HCT116 (cell line): ENCODE measurements around the gene PHF1.

Experiments used
- EGR1 ChIP-seq: IDR thresholded peaks from 2 replicates; pipeline ENCODE4 v1.6.1; 2012; ENCODE audit warnings: low read depth
- EZH2 ChIP-seq: fragments of 200-600 bp; sonication (generic); IDR thresholded peaks from 2 replicates; pipeline ENCODE4 v1.6.1; 2017; ENCODE audit warnings: antibody characterized with exemption, mixed run types
- EZH2phosphoT487 ChIP-seq: fragments of 200-600 bp; IDR thresholded peaks from 2 replicates; pipeline ENCODE4 v1.6.1; 2018; ENCODE audit warnings: antibody characterized with exemption, borderline replicate concordance
- JUND ChIP-seq: IDR thresholded peaks from 2 replicates; pipeline ENCODE4 v1.6.1; 2012
- POLR2A ChIP-seq: IDR thresholded peaks from 2 replicates; pipeline ENCODE4 v1.7.0; 2011; ENCODE audit warnings: borderline replicate concordance; ENCODE audit not compliant: insufficient read depth, insufficient read length; ENCODE audit errors: extremely low read depth
- POLR2AphosphoS5 ChIP-seq: IDR thresholded peaks from 2 replicates; pipeline ENCODE4 v1.6.1; 2011; ENCODE audit warnings: mild to moderate bottlenecking, low read depth, low read length, moderate library complexity
- TCF7L2 ChIP-seq: IDR thresholded peaks from 2 replicates; pipeline ENCODE4 v1.7.0; 2011; ENCODE audit warnings: borderline replicate concordance, inconsistent platforms; ENCODE audit not compliant: insufficient read depth, insufficient read length; ENCODE audit errors: extremely low read depth
- YY1 ChIP-seq: IDR thresholded peaks from 2 replicates; pipeline ENCODE4 v1.6.1; 2011; ENCODE audit warnings: low read length, low read depth, moderate library complexity, mild to moderate bottlenecking; ENCODE audit not compliant: insufficient replicate concordance; ENCODE audit errors: extremely low read depth
- ZNF274 ChIP-seq: fragments of 200-500 bp; sonication (Bioruptor generic); IDR thresholded peaks from 2 replicates; pipeline ENCODE4 v1.6.1; 2014; ENCODE audit warnings: mild to moderate bottlenecking, low read depth, low read length, inconsistent platforms
- TF ChIP-seq, protein P1 (sequence below), 3 experiments: fragments of 200-600 bp in 1 of 3; sonication (generic) in 1 of 3; IDR thresholded peaks in 2 of 3; conservative IDR thresholded peaks in 1 of 3; 2 replicates each; pipeline ENCODE4 v1.5.1; 2012 to 2017; ENCODE audit warnings: low read depth in 2 of 3, low read length in 2 of 3, antibody characterized with exemption in 1 of 3, borderline replicate concordance in 1 of 3, control low read depth in 1 of 3, mild to moderate bottlenecking in 1 of 3, mixed read lengths in 1 of 3, mixed run types in 1 of 3, moderate library complexity in 1 of 3; ENCODE audit not compliant: insufficient read depth in 1 of 3
- TF ChIP-seq, protein P2 (sequence below): IDR thresholded peaks from 2 replicates; pipeline ENCODE4 v1.6.1; 2012; ENCODE audit warnings: low read depth
- TF ChIP-seq, protein P3 (sequence below): IDR thresholded peaks from 2 replicates; pipeline ENCODE4 v1.6.1; 2011; ENCODE audit warnings: mild to moderate bottlenecking, low read length, moderate library complexity; ENCODE audit not compliant: insufficient replicate concordance; ENCODE audit errors: extremely low read depth
- TF ChIP-seq, protein P4 (sequence below): IDR thresholded peaks from 2 replicates; pipeline ENCODE4 v1.6.1; 2012

DNA sequence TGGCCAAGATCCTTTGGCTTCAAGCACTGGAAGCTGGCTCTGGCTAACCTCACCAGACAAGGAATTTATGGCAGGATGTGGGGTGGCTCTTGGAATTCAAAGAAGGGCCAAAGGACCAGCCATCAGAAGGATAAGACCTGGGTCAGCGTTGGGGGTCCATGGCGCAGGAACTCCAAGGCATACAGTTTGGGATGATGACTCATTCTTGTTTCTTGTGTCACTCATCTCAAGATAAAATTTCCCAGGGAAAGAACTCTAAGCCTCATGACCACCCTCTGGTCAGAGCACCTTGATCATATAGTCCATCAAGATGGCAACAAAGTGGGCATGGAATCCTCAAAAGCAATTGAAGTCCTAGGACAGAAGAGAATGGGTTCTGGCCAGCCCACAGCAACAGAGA, 48.4 kb downstream of the PHF1 start:
- no peak for TF ChIP-seq POLR2AphosphoS5
- TF ChIP-seq JUND = no peak
- TF ChIP-seq, protein P1, sequence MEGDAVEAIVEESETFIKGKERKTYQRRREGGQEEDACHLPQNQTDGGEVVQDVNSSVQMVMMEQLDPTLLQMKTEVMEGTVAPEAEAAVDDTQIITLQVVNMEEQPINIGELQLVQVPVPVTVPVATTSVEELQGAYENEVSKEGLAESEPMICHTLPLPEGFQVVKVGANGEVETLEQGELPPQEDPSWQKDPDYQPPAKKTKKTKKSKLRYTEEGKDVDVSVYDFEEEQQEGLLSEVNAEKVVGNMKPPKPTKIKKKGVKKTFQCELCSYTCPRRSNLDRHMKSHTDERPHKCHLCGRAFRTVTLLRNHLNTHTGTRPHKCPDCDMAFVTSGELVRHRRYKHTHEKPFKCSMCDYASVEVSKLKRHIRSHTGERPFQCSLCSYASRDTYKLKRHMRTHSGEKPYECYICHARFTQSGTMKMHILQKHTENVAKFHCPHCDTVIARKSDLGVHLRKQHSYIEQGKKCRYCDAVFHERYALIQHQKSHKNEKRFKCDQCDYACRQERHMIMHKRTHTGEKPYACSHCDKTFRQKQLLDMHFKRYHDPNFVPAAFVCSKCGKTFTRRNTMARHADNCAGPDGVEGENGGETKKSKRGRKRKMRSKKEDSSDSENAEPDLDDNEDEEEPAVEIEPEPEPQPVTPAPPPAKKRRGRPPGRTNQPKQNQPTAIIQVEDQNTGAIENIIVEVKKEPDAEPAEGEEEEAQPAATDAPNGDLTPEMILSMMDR (IDR thresholded peaks at IDR 0.05 in 2 of 3, conservative IDR thresholded peaks at IDR 0.05 in 1 of 3; ENCODE audit: borderline replicate concordance in 1 of 3, insufficient read depth in 1 of 3, low read depth in 2 of 3, low read length in 2 of 3) = no peak
- no peak for TF ChIP-seq YY1
- TF ChIP-seq ZNF274 = no peak
- TF ChIP-seq EGR1 = no peak
- TF ChIP-seq, protein P2, sequence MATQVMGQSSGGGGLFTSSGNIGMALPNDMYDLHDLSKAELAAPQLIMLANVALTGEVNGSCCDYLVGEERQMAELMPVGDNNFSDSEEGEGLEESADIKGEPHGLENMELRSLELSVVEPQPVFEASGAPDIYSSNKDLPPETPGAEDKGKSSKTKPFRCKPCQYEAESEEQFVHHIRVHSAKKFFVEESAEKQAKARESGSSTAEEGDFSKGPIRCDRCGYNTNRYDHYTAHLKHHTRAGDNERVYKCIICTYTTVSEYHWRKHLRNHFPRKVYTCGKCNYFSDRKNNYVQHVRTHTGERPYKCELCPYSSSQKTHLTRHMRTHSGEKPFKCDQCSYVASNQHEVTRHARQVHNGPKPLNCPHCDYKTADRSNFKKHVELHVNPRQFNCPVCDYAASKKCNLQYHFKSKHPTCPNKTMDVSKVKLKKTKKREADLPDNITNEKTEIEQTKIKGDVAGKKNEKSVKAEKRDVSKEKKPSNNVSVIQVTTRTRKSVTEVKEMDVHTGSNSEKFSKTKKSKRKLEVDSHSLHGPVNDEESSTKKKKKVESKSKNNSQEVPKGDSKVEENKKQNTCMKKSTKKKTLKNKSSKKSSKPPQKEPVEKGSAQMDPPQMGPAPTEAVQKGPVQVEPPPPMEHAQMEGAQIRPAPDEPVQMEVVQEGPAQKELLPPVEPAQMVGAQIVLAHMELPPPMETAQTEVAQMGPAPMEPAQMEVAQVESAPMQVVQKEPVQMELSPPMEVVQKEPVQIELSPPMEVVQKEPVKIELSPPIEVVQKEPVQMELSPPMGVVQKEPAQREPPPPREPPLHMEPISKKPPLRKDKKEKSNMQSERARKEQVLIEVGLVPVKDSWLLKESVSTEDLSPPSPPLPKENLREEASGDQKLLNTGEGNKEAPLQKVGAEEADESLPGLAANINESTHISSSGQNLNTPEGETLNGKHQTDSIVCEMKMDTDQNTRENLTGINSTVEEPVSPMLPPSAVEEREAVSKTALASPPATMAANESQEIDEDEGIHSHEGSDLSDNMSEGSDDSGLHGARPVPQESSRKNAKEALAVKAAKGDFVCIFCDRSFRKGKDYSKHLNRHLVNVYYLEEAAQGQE = no peak
- TF ChIP-seq TCF7L2 = no peak
- TF ChIP-seq, protein P3, sequence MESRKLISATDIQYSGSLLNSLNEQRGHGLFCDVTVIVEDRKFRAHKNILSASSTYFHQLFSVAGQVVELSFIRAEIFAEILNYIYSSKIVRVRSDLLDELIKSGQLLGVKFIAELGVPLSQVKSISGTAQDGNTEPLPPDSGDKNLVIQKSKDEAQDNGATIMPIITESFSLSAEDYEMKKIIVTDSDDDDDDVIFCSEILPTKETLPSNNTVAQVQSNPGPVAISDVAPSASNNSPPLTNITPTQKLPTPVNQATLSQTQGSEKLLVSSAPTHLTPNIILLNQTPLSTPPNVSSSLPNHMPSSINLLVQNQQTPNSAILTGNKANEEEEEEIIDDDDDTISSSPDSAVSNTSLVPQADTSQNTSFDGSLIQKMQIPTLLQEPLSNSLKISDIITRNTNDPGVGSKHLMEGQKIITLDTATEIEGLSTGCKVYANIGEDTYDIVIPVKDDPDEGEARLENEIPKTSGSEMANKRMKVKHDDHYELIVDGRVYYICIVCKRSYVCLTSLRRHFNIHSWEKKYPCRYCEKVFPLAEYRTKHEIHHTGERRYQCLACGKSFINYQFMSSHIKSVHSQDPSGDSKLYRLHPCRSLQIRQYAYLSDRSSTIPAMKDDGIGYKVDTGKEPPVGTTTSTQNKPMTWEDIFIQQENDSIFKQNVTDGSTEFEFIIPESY = no peak
- no peak for TF ChIP-seq EZH2
- no peak for TF ChIP-seq EZH2phosphoT487
- no peak for TF ChIP-seq POLR2A
- TF ChIP-seq, protein P4, sequence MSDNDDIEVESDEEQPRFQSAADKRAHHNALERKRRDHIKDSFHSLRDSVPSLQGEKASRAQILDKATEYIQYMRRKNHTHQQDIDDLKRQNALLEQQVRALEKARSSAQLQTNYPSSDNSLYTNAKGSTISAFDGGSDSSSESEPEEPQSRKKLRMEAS = no peak
